HG03095 (cell line): ENCODE measurements around the gene UBE2M.
A peak's percentile ranks its signal among the peaks of the same experiment; 100 is the strongest.

ENCODE experiments used
- ATAC-seq: cut with Tn5 transposase; IDR thresholded peaks from one replicate; pipeline ENCODE4 v1.9.1; 2021; ENCODE audit warnings: moderate library complexity; ENCODE audit not compliant: unreplicated experiment

Gene UBE2M

GRCh38 chr19:58571575-58571947 lies 13.2 kb upstream of the UBE2M start:
- ATAC-seq: no peak

GRCh38 chr19:58570770-58571574 lies 12.6 kb upstream of the UBE2M start:
- ATAC-seq: no peak

GRCh38 chr19:58569943-58570670 lies 11.7 kb upstream of the UBE2M start:
- no peak for ATAC-seq

GRCh38 chr19:58569191-58569942 lies 11.0 kb upstream of the UBE2M start:
- no peak for ATAC-seq

- no peak for ATAC-seq
These were observed 10.2 kb upstream of the UBE2M start for GRCh38 chr19:58568453-58569130.

GRCh38 chr19:58566989-58567388 lies 8.6 kb upstream of the UBE2M start:
- no peak for ATAC-seq

- ATAC-seq: no peak
These were observed 5.4 kb upstream of the UBE2M start for GRCh38 chr19:58563823-58564222.

GRCh38 chr19:58563034-58563573 lies 4.7 kb upstream of the UBE2M start:
- ATAC-seq: no peak

GRCh38 chr19:58562122-58563033 lies 4.0 kb upstream of the UBE2M start:
- no peak for ATAC-seq

- ATAC-seq: no peak
These were observed 3.1 kb upstream of the UBE2M start for GRCh38 chr19:58561373-58562121.

GRCh38 chr19:58560921-58561320 lies 2.5 kb upstream of the UBE2M start:
- no peak for ATAC-seq

- no peak for ATAC-seq
These were observed 1.8 kb upstream of the UBE2M start for GRCh38 chr19:58560007-58560887.

- no peak for ATAC-seq
These were observed 1.0 kb upstream of the UBE2M start for GRCh38 chr19:58559275-58560006.

- peak; percentile 42 for ATAC-seq
These were observed 338 bp upstream of the UBE2M start for GRCh38 chr19:58558623-58559274.

GRCh38 chr19:58557221-58558065 lies 968 bp downstream of the UBE2M start:
- ATAC-seq: no peak

- no peak for ATAC-seq
These were observed 1.7 kb downstream of the UBE2M start for GRCh38 chr19:58556622-58557220.
